Fibroblast of upper back skin (primary cell): ENCODE measurements around the gene PHRF1.

ENCODE experiments used
- DNase-seq: peaks from one replicate; pipeline ENCODE4 v3.0.0-alpha.2; 2013

Gene PHRF1

GRCh38 chr11:537622-538430 is 38.4 kb upstream of the PHRF1 start:
- DNase-seq: no peak

DNA sequence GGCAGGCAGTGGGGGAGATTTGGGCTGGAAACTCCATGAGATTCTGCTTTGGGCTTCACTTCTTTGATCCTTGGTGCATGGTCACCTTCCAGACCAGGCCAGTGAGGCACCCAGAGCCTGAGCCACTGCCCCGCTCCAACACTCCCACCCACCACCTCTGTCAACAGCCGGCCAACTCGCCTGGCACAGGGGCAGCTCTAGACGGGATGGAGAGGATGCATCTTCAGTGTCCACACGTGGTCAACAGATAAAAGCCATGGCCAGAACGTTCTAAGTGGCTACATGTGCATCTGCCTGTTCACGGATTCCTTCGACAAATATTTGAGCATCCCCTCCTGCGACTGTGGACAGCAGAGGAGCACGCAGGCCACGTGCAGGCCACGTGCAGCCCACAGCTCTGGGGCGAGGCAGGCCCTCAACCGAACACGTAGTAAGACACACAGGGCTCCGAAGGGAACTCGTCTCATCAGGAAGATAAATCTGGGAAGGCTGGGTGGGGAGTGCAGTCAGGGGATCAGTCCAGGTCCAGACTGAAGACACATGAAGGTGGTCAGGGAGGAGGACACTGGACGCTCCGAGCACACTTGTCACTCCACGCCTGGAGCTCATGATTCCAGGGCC is 37.7 kb upstream of the PHRF1 start:
- no peak for DNase-seq

DNA sequence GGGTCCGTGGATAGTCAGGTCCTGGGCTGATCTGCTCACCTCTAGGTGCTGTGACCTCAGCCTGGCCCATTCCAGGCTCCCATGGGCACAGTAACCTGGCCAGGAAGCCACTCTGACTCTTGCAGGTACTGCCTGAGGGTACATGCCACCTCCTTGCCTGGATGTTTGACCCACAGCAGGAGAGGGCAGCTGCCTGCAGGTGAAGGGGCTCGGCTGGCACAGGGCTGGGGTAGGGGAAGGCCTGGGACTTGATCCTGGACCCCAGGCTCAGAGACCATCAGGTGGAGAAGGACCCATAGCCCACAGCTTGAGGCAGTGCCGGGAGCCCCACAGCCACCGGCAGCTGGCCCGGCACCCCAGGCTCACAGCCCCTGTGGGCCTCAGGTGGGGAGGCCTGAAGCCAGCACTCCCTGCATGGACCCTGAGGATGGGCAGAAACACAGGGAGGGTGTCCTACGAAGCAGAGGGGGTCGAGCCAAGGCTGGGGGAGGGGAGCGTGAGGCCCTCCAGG is 36.2 kb upstream of the PHRF1 start:
- DNase-seq: no peak

GRCh38 chr11:540583-541432 is 35.5 kb upstream of the PHRF1 start:
- DNase-seq: no peak

GRCh38 chr11:541433-541885 is 34.8 kb upstream of the PHRF1 start:
- DNase-seq: no peak

DNA sequence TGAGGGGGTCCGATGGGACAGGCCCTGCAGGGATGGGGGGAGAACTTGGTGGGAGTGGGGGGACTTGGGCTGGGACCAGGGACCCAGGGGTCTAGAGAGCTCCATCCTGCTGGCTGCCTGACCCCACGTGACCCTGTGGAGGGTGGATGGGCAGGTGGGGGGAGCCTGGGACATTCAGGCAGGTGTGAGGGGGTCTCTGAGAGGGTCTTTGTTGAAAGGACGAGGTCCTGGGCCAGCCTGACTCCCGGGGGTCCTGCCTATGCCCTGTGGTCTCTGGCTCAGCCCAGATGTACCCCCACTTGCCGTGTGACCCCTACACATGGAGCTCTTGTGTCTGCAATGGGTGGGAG is 31.5 kb upstream of the PHRF1 start:
- DNase-seq: no peak

DNA sequence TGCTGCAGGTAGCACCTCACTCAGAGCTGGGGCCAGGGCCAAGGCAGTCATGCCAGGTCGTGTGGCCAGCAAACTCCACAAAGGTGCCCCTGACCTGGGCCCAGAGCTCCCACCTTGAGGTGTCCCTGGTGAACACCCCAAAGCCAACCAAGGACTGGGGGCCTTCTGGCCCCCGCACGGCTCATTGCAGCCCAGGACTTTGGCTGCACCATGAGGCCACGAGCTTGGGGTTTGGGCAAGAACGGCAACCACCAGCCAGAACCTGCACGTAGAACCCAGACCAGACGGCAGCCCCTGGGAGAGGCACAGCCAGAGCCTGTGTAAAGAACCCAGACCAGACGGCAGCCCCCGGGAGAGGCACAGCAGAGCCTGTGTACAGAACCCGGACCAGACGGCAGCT is 31.1 kb upstream of the PHRF1 start:
- no peak for DNase-seq

- no peak for DNase-seq
These were observed 27.3 kb upstream of the PHRF1 start for GRCh38 chr11:548700-549603.

DNA sequence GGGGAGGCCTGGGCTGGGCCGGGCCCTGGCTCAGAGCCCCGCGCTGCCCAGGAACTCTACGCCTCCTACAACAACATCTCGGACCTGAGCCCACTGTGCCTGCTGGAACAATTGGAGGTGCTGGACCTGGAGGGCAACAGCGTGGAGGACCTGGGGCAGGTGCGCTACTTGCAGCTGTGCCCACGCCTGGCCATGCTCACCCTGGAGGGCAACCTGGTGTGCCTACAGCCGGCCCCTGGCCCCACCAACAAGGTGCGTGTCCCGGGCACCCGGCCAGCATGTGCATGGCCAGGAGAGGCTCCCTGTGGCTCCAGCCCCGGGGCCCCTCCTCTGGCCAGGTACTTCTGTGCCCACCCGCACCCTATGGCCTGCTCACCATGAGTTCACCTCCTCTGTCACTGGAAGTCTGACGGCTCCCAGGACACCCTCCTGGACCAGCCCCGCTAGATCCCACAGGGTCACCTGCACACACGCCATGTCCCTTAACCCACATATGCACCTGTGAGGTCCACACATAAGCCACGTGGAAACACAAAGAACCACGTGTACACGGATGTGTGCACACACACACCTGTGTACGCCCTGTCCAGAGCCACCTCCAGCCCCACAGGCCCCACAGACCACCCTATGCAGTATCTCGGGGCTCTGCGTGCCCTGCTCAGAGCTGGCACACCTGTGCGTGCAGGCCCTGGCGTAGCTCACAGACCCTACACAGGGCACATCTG is 26.1 kb upstream of the PHRF1 start:
- DNase-seq: no peak

DNA sequence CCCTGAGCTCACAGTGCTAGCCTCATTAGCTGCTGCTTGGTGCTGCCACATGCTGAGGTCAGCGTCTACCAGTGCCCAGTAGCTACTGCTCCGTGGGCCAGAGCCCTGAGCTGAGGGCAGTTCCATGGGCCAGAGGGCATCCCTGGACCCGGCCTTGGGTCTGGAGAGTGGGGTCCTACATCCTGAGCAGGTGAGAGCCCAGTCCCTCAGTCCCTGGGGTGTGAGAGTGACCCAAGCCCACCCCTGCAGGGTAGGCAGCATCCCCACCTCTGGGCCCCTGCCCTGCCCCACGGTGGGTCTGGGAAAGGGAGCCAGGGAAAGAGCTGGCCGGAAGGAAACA is 25.6 kb upstream of the PHRF1 start:
- no peak for DNase-seq

GRCh38 chr11:551131-551530 is 25.1 kb upstream of the PHRF1 start:
- DNase-seq: no peak

DNA sequence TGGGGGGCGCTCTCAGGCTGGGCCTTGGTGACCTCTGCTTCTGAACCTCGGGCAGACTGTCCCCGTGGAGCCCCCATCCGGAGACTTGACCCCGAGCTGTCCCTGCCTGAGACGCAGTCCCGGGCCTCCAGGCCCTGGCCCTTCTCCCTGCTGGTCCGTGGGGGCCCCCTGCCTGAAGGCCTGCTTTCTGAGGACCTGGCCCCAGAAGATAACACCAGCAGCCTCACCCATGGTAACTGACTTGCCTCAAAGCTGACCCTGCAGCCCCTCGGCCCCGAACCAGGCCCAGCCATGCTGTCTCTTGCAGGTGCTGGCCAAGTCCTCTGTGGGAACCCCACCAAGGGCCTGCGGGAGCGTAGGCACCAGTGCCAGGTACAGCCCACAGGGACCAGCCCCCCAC is 24.7 kb upstream of the PHRF1 start:
- DNase-seq: no peak

DNA sequence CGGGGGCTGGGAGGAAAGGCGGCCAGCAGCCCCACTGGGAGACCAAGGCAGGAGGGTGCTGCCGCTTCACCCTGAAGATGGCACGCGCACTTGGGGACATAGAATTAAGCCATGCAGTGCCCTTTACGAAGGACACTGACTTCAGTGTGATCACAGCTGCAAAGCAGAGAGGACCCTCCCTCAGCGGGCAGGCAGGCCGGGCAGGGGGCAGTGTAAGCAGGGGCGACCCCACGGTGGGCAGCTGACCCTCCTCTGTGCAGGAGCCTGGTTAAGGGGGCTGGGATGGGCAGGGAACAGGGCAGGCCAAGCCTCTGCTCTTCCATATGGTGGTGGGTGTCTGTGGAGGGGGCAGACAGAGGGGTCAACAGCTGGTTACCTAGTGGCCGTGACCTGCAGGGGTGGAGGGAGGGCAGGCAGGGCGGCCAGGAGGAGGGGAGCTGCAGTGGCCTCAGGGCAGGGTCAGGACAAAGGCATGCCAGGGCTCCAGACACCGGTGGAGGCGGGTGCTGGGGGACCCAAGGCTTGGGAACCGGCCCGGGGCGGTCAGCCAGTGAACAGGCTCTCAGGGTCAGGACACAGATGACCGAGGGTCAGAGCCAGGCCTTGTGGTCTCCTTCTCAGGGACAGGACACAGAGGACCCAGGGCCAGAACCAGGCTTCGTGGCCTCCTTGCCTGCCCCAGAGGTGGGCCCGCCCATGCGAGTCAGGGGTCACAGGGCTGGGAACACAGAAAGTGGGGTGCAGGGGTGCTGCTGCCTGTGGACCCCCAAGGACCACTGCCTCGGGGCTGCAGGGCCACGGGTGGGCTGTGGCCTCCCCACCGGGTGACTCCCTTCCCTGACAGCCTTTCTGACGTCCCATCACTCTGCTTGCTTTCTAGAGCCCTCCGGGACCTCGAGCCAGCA is 22.9 kb upstream of the PHRF1 start:
- no peak for DNase-seq

DNA sequence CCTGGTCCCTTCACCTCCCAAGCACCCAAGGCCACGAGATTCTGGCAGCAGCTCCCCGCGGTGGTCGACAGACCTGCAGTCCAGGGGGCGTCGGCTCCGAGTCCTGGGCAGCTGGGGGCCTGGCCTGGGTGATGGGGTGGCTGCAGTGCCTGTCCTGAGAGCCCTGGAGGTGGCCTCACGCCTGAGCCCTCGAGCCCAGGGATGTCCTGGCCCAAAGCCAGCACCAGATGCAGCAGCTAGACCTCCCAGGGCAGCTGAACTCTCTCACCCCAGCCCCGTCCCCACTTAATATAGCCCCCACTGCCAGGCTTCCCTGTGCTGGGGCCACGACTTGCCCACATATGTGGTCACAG is 22.3 kb upstream of the PHRF1 start:
- DNase-seq: no peak

GRCh38 chr11:554428-555226 is 21.6 kb upstream of the PHRF1 start:
- DNase-seq: peak; percentile 31

DNA sequence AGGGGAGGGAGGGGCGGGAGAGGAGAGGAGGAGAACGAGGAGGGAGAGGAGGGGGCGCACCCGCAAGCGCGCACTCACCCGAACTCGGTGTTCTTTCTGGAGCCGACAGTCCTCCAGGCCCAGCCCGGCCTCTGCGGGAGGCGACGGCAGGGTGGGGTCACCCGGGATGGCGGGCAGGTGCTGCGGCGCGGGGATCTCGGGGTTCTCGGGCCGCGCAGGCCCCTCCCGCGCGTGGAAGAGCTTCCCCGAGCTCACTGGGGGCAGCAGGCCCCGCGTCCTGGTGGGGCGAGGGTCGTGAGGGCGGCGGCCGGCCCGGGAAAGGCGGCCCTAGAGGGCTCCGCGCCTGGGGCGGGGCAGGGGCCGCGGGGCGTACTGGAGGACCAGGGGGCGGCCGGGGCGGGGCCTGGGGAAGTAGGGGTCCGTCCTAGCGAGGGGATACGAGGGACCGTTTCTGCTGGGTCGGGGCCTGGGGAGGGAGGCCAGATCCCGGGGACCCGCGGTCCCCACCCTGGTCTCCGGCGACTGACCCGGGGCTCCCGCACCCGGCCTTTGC is 21.0 kb upstream of the PHRF1 start:
- DNase-seq: no peak

DNA sequence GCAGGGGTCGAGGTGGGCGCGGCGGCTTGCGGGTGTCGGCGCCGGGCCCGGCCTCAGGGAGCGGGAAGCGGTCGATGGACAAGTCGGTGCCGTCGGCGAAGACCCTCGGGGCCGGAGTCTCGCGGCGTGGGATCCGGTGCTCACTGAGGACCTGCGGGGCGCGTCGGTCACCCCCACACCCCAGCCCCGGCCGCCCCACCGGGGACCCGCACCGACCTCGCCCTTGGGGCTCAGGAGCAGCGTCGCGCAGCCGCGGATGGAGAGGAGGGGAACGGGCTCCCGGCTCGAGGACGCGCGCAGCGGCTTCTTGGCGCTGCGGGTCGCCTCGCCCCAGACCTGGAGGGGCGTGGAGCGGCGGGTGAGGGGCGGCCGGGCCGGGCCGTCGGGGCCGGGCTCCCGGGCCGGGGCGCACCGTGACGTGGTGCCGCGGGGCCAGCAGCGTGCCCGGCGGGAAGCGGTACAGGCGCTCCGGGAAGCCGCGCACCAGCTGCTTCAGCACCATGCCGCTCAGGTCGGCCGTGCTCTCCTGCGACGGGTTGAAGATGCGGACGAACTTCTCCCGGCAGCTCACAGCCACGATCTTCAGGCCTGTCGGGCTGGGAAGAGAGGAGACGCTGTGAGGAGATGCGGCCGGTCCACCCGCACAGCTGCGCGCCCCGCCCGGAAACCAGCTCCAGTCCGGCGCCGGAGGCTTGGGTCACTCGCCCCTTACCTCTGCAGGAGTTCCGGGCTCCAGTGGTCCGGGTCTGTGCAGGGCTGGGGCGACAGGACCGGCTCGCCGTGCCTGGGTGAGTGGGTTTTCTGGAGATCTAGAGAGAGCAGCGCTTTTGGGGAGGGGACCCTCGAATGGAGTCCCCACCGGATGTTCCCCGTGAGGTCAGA is 20.2 kb upstream of the PHRF1 start:
- DNase-seq: no peak

DNA sequence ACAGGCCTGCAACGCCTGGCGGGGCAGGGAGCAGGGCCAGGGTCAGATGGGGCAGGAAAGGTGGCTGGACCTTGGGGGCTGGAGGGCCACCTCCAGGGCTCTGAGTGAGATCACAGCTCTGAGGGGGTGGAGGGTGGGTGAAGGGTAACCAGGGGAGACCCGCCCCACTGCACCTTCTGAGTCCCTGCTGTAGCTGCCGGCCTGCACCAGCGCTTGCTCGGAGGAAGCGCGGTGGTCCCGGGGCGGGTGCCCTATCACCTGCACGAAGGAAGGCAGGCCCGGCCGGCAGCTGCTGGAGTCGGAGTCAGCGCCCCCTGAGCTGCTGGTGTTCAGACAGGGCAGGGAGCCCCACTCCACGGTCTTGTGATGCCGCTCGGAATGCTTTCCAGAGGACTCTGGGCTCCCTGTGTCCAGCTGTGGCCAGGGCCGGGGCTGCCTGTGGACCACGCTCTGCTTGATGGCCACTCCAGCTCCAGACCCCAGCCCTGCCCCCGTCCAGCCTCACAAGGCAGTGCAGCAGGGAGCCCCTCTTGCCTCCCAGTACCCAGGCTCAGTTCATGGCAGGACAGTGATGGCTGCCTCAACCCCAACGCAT is 19.5 kb upstream of the PHRF1 start:
- DNase-seq: no peak
